HepG2 (cell line): ENCODE data around the gene PALMD. TPM values are rescaled to one million over a fixed set of nuclear protein-coding genes. Genes with fewer than 3 reads are reported as not detected.

Experiments used
- ATAC-seq: fragments of 200-7000 bp; cut with Tn5 transposase; 3 replicates; pipeline ENCODE4 v1.9.1; 2020; ENCODE audit warnings: mild to moderate bottlenecking, moderate library complexity
- BruUV-seq: library from RNA; stranded (reverse); fragments of 400-500 nt; replicated peaks from 2 replicates; lab custom pipeline; 2021; lab: Mats Ljungman, UMichigan
- CTCF ChIA-PET: fragments of 300-600 bp; formaldehyde crosslinking; extraction: SDS; loops from one replicate; lab custom pipeline; 2021; ENCODE audit warnings: low total read pairs, inconsistent platforms, low intra/inter-chr PET ratio; lab: Yijun Ruan, JAX
- POLR2A ChIA-PET: fragments of 350-600 bp; sonication (Branson Sonifier 250); formaldehyde crosslinking; loops from one replicate; lab custom pipeline; 2020; ENCODE audit warnings: antibody characterized with exemption, inconsistent platforms; lab: Yijun Ruan, JAX
- DNase-seq: peaks from one replicate; pipeline ENCODE4 v3.0.0-alpha.2; 2015; ENCODE audit warnings: low spot score
- FAIRE-seq: peaks from 3 replicates; lab custom pipeline; 2011; peaks lifted over from hg19 to GRCh38; lab: Jason Lieb, UNC
- H2AFZ ChIP-seq: one replicate; pipeline ENCODE4 v1.6.1; 2011; ENCODE audit warnings: low read length, inconsistent platforms
- H3K27ac ChIP-seq: fragments of 300-600 bp; 3 replicates; pipeline ENCODE4 v1.8.0; 2011; ENCODE audit warnings: mixed run types, mild to moderate bottlenecking, mixed read lengths, low read length, inconsistent platforms; ENCODE audit not compliant: insufficient read depth; ENCODE audit errors: extremely low read length
- H3K27me3 ChIP-seq, 2 experiments: fragments of 200-600 bp in 1 of 2; 2 replicates in 1 of 2; 3 replicates in 1 of 2; pipeline versions ENCODE4 v1.6.0 to v1.8.0; 2011; ENCODE audit warnings: low read length in 2 of 2, mild to moderate bottlenecking in 2 of 2, moderate library complexity in 2 of 2, inconsistent platforms in 1 of 2; ENCODE audit not compliant: insufficient read depth in 2 of 2, control insufficient read depth in 1 of 2
- H3K36me3 ChIP-seq, 2 experiments: fragments of 200-600 bp in 1 of 2; replicated peaks in 1 of 2; 2 replicates in 1 of 2; 3 replicates in 1 of 2; pipeline versions ENCODE4 v1.5.1 to v1.8.0; 2011; ENCODE audit warnings: low read length in 2 of 2, inconsistent platforms in 1 of 2; ENCODE audit not compliant: insufficient read depth in 2 of 2, control insufficient read depth in 1 of 2
- H3K4me1 ChIP-seq: 2 replicates; pipeline ENCODE4 v1.5.1; 2012; ENCODE audit warnings: low read length, inconsistent platforms; ENCODE audit not compliant: insufficient read depth
- H3K4me2 ChIP-seq: 2 replicates; pipeline ENCODE4 v1.6.0; 2011; ENCODE audit warnings: low read depth, low read length, inconsistent platforms
- H3K4me3 ChIP-seq, 3 experiments: fragments of 200-600 bp in 1 of 3; sonication (generic), shearing (Covaris generic) in 1 of 3; replicated peaks in 1 of 3; 2 replicates each; pipeline ENCODE4 v1.5.1; 2011 to 2016; ENCODE audit warnings: low read length in 3 of 3, inconsistent platforms in 2 of 3, low read depth in 2 of 3, mild to moderate bottlenecking in 2 of 3, control low read depth in 1 of 3, mixed read lengths in 1 of 3; ENCODE audit not compliant: insufficient read depth in 1 of 3
- H3K79me2 ChIP-seq: one replicate; pipeline ENCODE4 v1.6.1; 2011; ENCODE audit warnings: low read length, inconsistent platforms; ENCODE audit not compliant: insufficient read depth
- H3K9ac ChIP-seq: 2 replicates; pipeline ENCODE4 v1.6.0; 2011; ENCODE audit warnings: mild to moderate bottlenecking, low read depth, low read length, inconsistent platforms; ENCODE audit not compliant: insufficient read depth
- H3K9me3 ChIP-seq: 2 replicates; pipeline ENCODE4 v1.5.1; 2012; ENCODE audit warnings: mild to moderate bottlenecking, low read length
- H4K20me1 ChIP-seq: 2 replicates; pipeline ENCODE4 v1.6.0; 2011; ENCODE audit warnings: inconsistent platforms, mild to moderate bottlenecking, low read length, moderate library complexity; ENCODE audit not compliant: insufficient read depth
- AKAP8 ChIP-seq: sonication (generic); formaldehyde crosslinking; IDR thresholded peaks from 2 replicates; pipeline ENCODE4 v1.5.1; 2020; ENCODE audit warnings: mild to moderate bottlenecking, missing genetic modification reagents
- CBX5 ChIP-seq: sonication (generic); formaldehyde crosslinking; IDR thresholded peaks from 2 replicates; pipeline ENCODE4 v1.4.0; 2020; ENCODE audit warnings: missing genetic modification reagents, borderline replicate concordance
- CREBL2 ChIP-seq: sonication (generic); formaldehyde crosslinking; IDR thresholded peaks from 2 replicates; pipeline ENCODE4 v1.8.1; 2023; ENCODE audit warnings: missing genetic modification reagents, mild to moderate bottlenecking, borderline replicate concordance
- HNF4G ChIP-seq, 2 experiments: sonication (generic) in 1 of 2; formaldehyde crosslinking in 1 of 2; IDR thresholded peaks; 2 replicates each; pipeline versions ENCODE4 v1.4.0 to v1.6.1; 2011 to 2020; ENCODE audit warnings: borderline replicate concordance in 2 of 2, low read depth in 2 of 2, mild to moderate bottlenecking in 2 of 2, low read length in 1 of 2, missing genetic modification reagents in 1 of 2, moderate library complexity in 1 of 2
- KDM1A ChIP-seq: IDR thresholded peaks from 2 replicates; pipeline ENCODE4 v1.6.1; 2016; ENCODE audit warnings: missing compliant biosample characterization
- KDM5B ChIP-seq: sonication (generic); formaldehyde crosslinking; IDR thresholded peaks from 2 replicates; pipeline ENCODE4 v1.4.0; 2020; ENCODE audit warnings: missing genetic modification reagents, mild to moderate bottlenecking, borderline replicate concordance
- PBX3 ChIP-seq: sonication (generic); formaldehyde crosslinking; IDR thresholded peaks from 2 replicates; pipeline ENCODE4 v1.8.1; 2023; ENCODE audit warnings: missing genetic modification reagents, inconsistent platforms, borderline replicate concordance
- POGK ChIP-seq: sonication (generic); formaldehyde crosslinking; conservative IDR thresholded peaks from 2 replicates; pipeline ENCODE4 v1.8.0; 2022; ENCODE audit warnings: mild to moderate bottlenecking, moderate library complexity, missing genetic modification reagents
- TSC22D2 ChIP-seq: sonication (generic); formaldehyde crosslinking; IDR thresholded peaks from 2 replicates; pipeline ENCODE4 v1.5.1; 2020; ENCODE audit warnings: missing genetic modification reagents, mild to moderate bottlenecking, borderline replicate concordance
- ZFP91 ChIP-seq: sonication (generic); formaldehyde crosslinking; IDR thresholded peaks from 2 replicates; pipeline ENCODE4 v1.9.0; 2022; ENCODE audit warnings: missing genetic modification reagents, mild to moderate bottlenecking, borderline replicate concordance
- ZNF20 ChIP-seq: sonication (generic); formaldehyde crosslinking; IDR thresholded peaks from 2 replicates; pipeline ENCODE4 v1.4.0; 2020; ENCODE audit warnings: mild to moderate bottlenecking, moderate library complexity, missing genetic modification reagents
- ZNF264 ChIP-seq: sonication (generic); formaldehyde crosslinking; IDR thresholded peaks from 2 replicates; pipeline ENCODE4 v1.4.0; 2020; ENCODE audit warnings: missing genetic modification reagents
- ZNF282 ChIP-seq: fragments of 450-650 bp; IDR thresholded peaks from 2 replicates; pipeline ENCODE4 v1.6.1; 2018; ENCODE audit not compliant: partially characterized antibody
- ZNF530 ChIP-seq: sonication (generic); formaldehyde crosslinking; IDR thresholded peaks from 2 replicates; pipeline ENCODE4 v1.5.0; 2020; ENCODE audit warnings: low read depth, mild to moderate bottlenecking, missing genetic modification reagents
- ZNF644 ChIP-seq: IDR thresholded peaks from 2 replicates; pipeline ENCODE4 v1.6.1; 2016; ENCODE audit warnings: low read depth
- ZSCAN31 ChIP-seq: sonication (generic); formaldehyde crosslinking; IDR thresholded peaks from 2 replicates; pipeline ENCODE4 v1.5.0; 2020; ENCODE audit warnings: low read depth, mild to moderate bottlenecking, missing genetic modification reagents
- WGBS: methylation state at CpG from one replicate; pipeline ENCODE4 v1.1.6; 2017; ENCODE audit warnings: low lambda C conversion rate; 5-methylcytosine and 5-hydroxymethylcytosine counted together
- in situ Hi-C: cut with HindIII; loops from 2 replicates; pipeline ENCODE4 v1.10.0; 2017; ENCODE audit warnings: low pct_unique_long_range_greater_than_20kb; ENCODE audit not compliant: extremely low pct_ligation_motif_present
- intact Hi-C: fragments of 100-400 bp; cut with micrococcal nuclease; formaldehyde crosslinking; loops from one replicate; pipeline ENCODE4 v1.10.0; 2022; ENCODE audit not compliant: unreplicated experiment
- polyA plus RNA-seq, 8 experiments: library from polyadenylated mRNA; depleted of rRNA in 3 of 8; stranded (reverse) in 7 of 8; unstranded in 1 of 8; fragments of >200 nt; fragmentation: Illumina TruSeq in 4 of 8; extraction: Trizol in 4 of 8; gene quantifications; 2 replicates each; pipeline versions ENCODE4 v1.2.1 to v1.2.3, GENCODE V29; 2011 to 2016; ENCODE audit warnings: low read depth in 4 of 8, missing spikeins in 1 of 8, mixed read lengths in 1 of 8; ENCODE audit not compliant: insufficient read depth in 1 of 8
- total RNA-seq, 5 experiments: library from RNA; depleted of rRNA; stranded (reverse); fragments of >200 nt; fragmentation: Illumina TruSeq; extraction: Trizol; gene quantifications; 2 replicates each; pipeline ENCODE4 v1.2.3, GENCODE V29; 2016; ENCODE audit warnings: low read depth in 1 of 5

Gene PALMD
- total and polyA plus RNA-seq, 2 of the 13 experiments (the other 11 are each of a cell fraction or from before 2014, with no cell fraction given), result 5.5 to 31.1 TPM

GRCh38 chr1:99634971-99635624, 10.8 kb upstream of the PALMD start (continued):
- TF ChIP-seq CREBL2 (CRISPR knock-in tag) (no peak), KDM5B (CRISPR knock-in tag) (no peak), ZNF644 (CRISPR knock-in tag) (peak; percentile 94), ZNF530 (CRISPR knock-in tag) (no peak), ZNF282 (no peak)

- POLR2A ChIA-PET, result interaction anchor here (0.7 to 2.3 kb wide), 3 partner anchors 11 to 46 kb away, joined by 3 to 18 read pairs (median 4); partner anchors contain the start of gene PALMD
- ATAC-seq, result no peak
- TF ChIP-seq ZSCAN31 (CRISPR knock-in tag) (no peak), HNF4G (IDR thresholded peaks at IDR 0.05; ENCODE audit: borderline replicate concordance, low read depth, low read length) (no peak), HNF4G (CRISPR knock-in tag; IDR thresholded peaks at IDR 0.05; ENCODE audit: borderline replicate concordance, low read depth) (no peak), ZFP91 (CRISPR knock-in tag) (no peak), KDM1A (CRISPR knock-in tag) (no peak), ZNF20 (CRISPR knock-in tag) (no peak), TSC22D2 (CRISPR knock-in tag) (no peak), CBX5 (CRISPR knock-in tag) (no peak), AKAP8 (CRISPR knock-in tag) (no peak), ZNF264 (CRISPR knock-in tag) (no peak), PBX3 (CRISPR knock-in tag) (no peak), POGK (CRISPR knock-in tag) (no peak)
- Histone ChIP-seq H3K27me3 (no peaks in the 10 kb centered on the region), H3K27ac (no peak overlapping the region), H3K4me3 (no peak overlapping the region), H3K36me3 (no peaks in the 10 kb centered on the region), H3K4me1 (peaks cover 38% of the 10 kb centered on the region), H2AFZ (no peak overlapping the region), H3K9ac (no peak overlapping the region), H3K79me2 (no peaks in the 10 kb centered on the region), H4K20me1 (no peaks in the 10 kb centered on the region), H3K9me3 (no peaks in the 10 kb centered on the region), H3K4me2 (no peak overlapping the region)
- intact Hi-C loops, result no loop called here
- 56% methylated on average over 2 of the region's 2 CpGs for WGBS
- FAIRE-seq, result no peak
- CTCF ChIA-PET, result no interaction called here
- in situ Hi-C loops, result no loop called here
- no TSS peak for BruUV-seq
- DNase-seq, result no peak
Observed at GRCh38 chr1:99635664-99636063, 10.2 kb upstream of the PALMD start.
